NCI-H2196 treated with DMSO at 0.1 percent for 48 hours (cell line): ENCODE data around the gene GRIN3A.
"Not testable (repeated sequence)": the region's sequence is repeated elsewhere in the genome, so short reads cannot be mapped to it uniquely, and the experiment has no call there.

ENCODE experiments used
- DNase-seq: peaks from one replicate; lab custom pipeline; 2025; ENCODE audit not compliant: unreplicated experiment; lab: John Stamatoyannopoulos, UW

Gene GRIN3A

DNA sequence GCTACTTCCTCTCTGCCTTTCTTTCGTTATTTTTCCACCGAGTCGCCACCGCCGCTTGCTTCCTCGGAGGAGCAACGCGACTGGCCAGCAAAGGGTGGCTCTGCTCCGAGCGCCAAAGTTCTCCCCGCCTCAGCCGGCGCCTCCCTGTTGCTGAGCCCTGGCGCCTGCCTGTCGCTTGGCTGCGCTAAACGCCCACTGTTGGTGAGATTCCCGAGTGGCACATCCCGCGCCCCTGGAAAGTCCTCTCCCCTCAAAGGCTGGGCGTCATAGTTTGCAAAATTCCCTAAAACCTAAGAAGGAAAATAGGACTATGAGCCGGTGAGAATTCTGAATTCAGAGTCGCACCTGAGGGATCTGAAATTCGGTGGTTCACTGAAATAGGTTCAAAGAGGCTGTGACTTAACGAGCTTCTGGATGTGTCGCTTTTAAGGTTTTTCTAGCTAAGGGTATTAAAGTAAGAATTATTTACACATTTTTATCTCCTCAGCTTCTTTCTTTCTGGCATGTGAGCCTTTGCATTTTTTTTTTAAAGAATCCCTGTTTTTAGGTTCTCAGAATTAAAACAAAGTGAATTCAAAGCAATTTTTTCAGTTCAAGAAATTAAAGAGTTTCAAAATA is at the start of gene GRIN3A:
Gene GRIN3A (minus strand): TSS at position 82 of the 618 bp plus-strand sequence. CDS start 668 bp downstream, outside the sequence.
- DNase-seq: no peak

DNA sequence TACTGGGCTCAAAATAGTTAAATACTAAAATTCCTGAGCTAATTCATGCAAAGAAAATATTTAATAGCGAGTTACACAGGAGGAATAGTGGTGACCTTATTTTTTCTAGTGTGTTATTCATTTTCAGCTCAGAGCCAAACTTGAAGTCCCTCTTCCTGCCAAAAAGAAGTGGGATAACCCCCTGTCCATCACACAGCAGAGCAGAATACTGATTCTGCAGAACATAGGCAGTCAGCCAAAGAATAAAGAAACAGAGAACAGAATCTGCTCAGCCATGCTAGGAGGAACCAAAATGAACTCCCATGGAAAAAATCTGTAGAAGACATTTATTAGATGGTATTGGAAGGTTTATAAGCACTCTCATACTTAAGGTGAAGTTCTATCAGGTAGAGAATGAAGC is 49.4 kb upstream of the GRIN3A start:
- no peak for DNase-seq

- DNase-seq: no peak
Measured at GRCh38 chr9:101778332-101778731, 39.9 kb upstream of the GRIN3A start.

DNA sequence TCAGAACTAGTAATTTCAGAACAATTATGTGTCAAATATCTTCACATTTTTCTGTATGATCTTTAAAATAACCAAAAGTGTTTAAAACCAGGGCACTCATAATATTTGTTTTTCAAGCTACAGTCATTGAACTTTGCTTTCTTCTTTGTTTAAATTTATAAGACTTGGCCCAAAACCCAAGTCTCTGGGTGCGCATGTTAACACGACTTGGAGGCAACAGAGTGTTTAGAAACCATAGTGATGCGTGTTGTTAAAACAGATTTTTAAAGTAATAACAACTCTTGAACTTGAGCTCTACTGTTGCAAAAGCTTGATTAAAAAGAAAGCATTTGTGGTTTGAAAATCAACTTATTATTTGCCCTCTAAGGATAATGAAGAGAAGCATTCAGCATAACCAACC is 26.0 kb upstream of the GRIN3A start:
- DNase-seq: no peak

DNA sequence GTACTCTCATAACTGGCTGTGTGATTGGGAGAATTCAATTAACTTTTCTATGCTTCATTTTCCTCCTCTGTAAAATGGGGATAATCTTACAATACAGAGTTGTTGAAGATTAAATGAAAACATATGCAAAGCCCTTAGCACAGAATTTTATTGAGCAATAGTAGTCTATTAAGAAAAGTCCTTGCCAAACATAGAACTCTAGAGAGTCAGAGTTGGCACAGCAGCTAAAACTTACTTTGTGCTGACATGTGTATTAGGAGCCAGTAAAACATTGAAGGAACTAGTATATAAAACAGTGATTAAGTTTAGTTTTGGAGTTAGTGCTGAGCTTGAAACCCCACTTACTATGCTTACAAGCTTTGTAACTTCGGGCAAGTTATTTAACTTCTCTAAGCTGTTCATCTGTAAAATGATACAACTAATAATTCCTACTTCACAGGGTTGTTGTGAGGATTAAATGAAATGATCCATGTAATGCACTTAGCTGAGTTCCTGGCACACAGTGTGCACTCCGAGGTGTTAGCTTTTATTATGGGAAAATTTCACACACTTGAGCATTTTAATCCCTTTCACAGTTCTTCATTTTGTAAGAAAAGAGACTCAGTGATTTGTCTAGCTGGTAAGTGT is 20.0 kb upstream of the GRIN3A start:
- no peak for DNase-seq

DNA sequence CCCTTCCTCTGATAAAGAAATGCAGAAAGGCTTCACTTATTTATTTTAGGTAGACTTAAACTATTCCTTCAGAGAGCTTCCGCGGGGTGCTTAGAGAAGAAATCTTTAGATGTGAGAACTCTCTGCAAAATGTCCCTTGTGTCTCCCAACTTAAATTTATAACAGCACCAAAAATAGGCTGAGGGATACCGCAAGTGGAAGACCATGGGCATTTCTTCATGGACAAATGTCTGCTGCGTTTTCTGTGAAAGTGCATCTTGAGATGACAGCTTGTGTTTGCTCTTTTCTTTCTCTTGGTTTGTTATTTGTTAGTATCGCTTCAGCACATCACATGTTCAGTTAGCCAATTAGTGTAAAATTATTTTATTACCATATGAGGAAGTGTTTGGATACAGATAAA is 15.3 kb upstream of the GRIN3A start:
- no peak for DNase-seq

- DNase-seq: no peak
Measured at GRCh38 chr9:101751895-101752294, 13.4 kb upstream of the GRIN3A start.

GRCh38 chr9:101739311-101739710 is 864 bp upstream of the GRIN3A start:
- no peak for DNase-seq

DNA sequence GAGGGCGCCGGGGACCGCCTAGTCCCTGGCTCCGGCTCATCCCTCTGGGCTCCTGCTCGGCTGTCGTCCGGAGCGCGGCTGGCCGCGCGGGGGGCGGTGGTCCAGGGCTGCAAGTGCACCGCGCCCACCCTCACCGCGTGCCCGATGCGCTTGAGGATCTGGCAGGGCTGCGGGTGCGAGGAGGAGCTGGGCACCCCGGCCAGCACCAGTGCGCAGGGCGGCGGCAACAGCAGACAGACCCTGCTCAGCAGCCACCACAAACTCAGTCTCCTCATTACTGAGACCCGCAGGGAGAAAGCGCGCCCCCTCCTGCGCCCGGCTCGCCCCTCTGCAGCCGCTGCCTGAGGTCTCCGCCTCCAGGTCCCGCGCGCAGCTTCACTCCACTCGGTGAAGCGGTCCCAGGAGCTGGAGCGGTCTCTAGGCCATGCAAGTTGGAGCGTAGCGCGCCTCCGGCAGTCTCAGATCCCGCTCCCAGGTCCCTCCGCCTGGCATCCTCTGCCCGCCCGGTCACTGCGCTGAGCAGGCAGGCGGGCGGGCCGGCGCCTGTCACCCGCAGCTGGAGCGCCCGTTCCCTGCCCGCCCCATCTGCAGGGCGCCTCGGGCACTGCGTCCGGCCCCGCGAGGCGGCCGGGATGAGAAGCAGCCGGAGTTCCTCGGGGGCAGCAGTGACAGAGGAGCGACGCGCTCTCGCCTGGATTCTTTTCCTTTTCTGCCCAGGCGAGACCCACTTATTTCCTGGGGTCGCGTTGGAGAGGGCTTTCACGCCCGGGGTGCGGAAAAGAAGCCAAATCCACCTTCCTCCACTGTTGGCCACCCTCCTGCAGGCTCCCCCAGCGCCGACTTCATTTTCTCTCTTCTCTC is 512 bp downstream of the GRIN3A start:
- no peak for DNase-seq

DNA sequence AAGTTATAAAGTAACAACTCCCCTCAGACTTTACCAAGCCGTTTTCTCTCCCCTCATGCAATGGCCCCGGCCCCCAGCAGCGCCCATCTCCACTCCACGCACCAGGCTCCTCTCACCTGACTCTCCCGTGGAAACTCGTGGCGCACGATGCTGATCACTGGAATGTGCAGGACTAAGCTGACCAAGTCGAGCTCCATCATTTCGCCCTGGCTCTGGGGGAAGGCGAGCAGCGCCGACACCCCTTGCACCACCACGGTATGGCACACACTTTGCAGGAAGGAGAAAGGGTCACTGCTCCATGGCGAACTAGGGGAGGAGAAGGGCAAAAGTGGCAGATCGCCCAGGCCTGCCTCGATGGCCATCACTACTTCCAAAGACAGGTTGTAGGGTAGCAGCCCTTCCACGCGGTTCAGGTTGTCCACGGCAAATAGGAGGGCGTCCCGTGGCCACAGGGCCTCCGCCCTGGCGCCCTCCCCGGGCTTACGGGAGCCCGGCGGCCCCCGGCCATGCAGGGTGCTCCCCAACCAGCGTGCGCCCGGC is 1.2 kb downstream of the GRIN3A start:
- DNase-seq: no peak

DNA sequence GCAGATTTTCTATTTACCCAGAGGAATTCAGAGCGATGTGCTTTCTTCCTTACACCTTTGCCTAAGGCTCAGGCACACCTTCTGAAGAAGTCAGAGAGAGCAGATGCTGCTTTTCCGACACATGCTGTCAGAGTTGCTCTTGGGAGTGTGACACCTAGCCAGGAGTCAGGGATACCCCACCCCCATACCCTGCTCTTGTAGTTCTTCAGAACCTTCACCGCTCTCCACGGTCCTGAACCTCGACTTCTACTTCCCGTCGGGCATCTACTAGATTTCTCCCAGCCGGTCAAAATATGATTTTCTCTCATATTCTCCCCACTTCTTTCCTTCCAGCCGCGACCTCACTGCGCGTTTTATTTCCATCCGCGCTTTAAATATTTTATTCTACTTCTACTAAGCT is 1.7 kb downstream of the GRIN3A start:
- no peak for DNase-seq

GRCh38 chr9:101731429-101731828 is 7.0 kb downstream of the GRIN3A start:
- no peak for DNase-seq

GRCh38 chr9:101727612-101728524 is 10.6 kb downstream of the GRIN3A start:
- DNase-seq: no peak

GRCh38 chr9:101724271-101724670 is 14.2 kb downstream of the GRIN3A start:
- DNase-seq: not testable (repeated sequence)

- no peak for DNase-seq
Measured at GRCh38 chr9:101718192-101718591, 20.3 kb downstream of the GRIN3A start.

DNA sequence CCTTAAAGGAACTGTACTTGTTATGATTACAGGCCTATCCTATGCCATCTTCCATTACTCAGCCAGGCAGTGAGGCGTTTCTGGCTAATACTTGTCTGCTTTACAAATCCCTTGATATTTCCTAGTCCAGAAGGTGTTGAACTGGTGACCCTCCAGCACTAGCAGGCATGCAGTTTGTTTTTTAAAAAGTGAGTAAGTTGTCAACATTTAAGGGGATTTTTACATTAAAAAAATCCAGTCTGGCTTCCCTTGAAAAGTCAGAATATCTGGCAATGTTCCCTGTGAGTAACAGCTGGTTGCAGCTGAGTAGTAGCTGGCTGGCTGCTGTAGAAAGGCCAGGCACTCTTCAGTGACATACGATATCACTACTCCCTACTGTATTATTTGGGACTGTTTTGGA is 21.8 kb downstream of the GRIN3A start:
- no peak for DNase-seq

GRCh38 chr9:101711330-101711941 is 27.0 kb downstream of the GRIN3A start:
- no peak for DNase-seq

- DNase-seq: no peak
Measured at GRCh38 chr9:101708855-101709254, 29.6 kb downstream of the GRIN3A start.

- no peak for DNase-seq
Measured at GRCh38 chr9:101707721-101708120, 30.7 kb downstream of the GRIN3A start.

- no peak for DNase-seq
Measured at GRCh38 chr9:101706997-101707396, 31.4 kb downstream of the GRIN3A start.
